OCI-LY7 (cell line): ENCODE results near the gene SPSB3. TPM values are rescaled to one million over a fixed set of nuclear protein-coding genes. Genes with fewer than 3 reads are reported as not detected.

ENCODE experiments used
- BruUV-seq: library from RNA; stranded (reverse); fragments of 400-500 nt; replicated peaks from 2 replicates; lab custom pipeline; 2021; lab: Mats Ljungman, UMichigan
- CTCF ChIA-PET: fragments of 300-600 bp; sonication (Branson Sonifier 250); formaldehyde crosslinking; loops from one replicate; lab custom pipeline; 2022; ENCODE audit warnings: antibody characterized with exemption; ENCODE audit not compliant: unreplicated experiment; lab: Charles Lee
- POLR2A ChIA-PET: fragments of 300-600 bp; sonication (Branson Sonifier 250); formaldehyde crosslinking; loops from one replicate; lab custom pipeline; 2022; ENCODE audit warnings: antibody characterized with exemption; lab: Charles Lee
- DNase-seq: peaks from one replicate; pipeline ENCODE4 v3.0.0-alpha.2; 2015; ENCODE audit warnings: low spot score
- H2AFZ ChIP-seq: fragments of 200-600 bp; sonication (generic), shearing (Covaris generic); 2 replicates; pipeline ENCODE4 v1.6.1; 2014; ENCODE audit warnings: mild to moderate bottlenecking, antibody characterized with exemption, low read length, moderate library complexity
- H3K27ac ChIP-seq: fragments of 200-600 bp; sonication (generic); 2 replicates; pipeline ENCODE4 v1.5.1; 2014; ENCODE audit warnings: mixed run types, low read depth, mild to moderate bottlenecking, moderate library complexity, low read length, inconsistent platforms; ENCODE audit not compliant: poor library complexity, severe bottlenecking
- H3K36me3 ChIP-seq: fragments of 200-600 bp; sonication (generic); 2 replicates; pipeline ENCODE4 v1.6.1; 2014; ENCODE audit warnings: mild to moderate bottlenecking, antibody characterized with exemption, low read length, moderate library complexity, mixed read lengths; ENCODE audit not compliant: insufficient read depth
- H3K4me1 ChIP-seq: fragments of 200-600 bp; sonication (generic); 2 replicates; pipeline ENCODE4 v1.5.1; 2014; ENCODE audit warnings: mild to moderate bottlenecking, low read length; ENCODE audit not compliant: insufficient read depth, poor library complexity, severe bottlenecking
- H3K4me2 ChIP-seq: fragments of 200-600 bp; sonication (generic); 2 replicates; pipeline ENCODE4 v1.6.1; 2014; ENCODE audit warnings: mild to moderate bottlenecking, low read length
- H3K4me3 ChIP-seq: fragments of 200-600 bp; sonication (generic); 2 replicates; pipeline ENCODE4 v1.5.1; 2014; ENCODE audit warnings: mild to moderate bottlenecking, low read depth, low read length; ENCODE audit not compliant: poor library complexity, severe bottlenecking
- H3K79me2 ChIP-seq: fragments of 200-600 bp; sonication (generic); 2 replicates; pipeline ENCODE4 v1.6.1; 2016; ENCODE audit warnings: low read depth, mild to moderate bottlenecking, low read length, moderate library complexity, mixed read lengths; ENCODE audit not compliant: insufficient read depth
- H3K9me2 ChIP-seq: fragments of 200-600 bp; sonication (generic); 2 replicates; pipeline ENCODE4 v1.6.1; 2016; ENCODE audit warnings: mild to moderate bottlenecking, low read length, mixed read lengths; ENCODE audit not compliant: insufficient read depth
- H3K9me3 ChIP-seq: fragments of 200-600 bp; sonication (generic); 2 replicates; pipeline ENCODE4 v1.6.1; 2014; ENCODE audit warnings: mild to moderate bottlenecking, mixed run types, low read length, mixed read lengths
- H4K20me1 ChIP-seq: fragments of 200-600 bp; sonication (generic); 2 replicates; pipeline ENCODE4 v1.6.1; 2014; ENCODE audit warnings: mild to moderate bottlenecking, antibody characterized with exemption, low read length, moderate library complexity, mixed read lengths; ENCODE audit not compliant: insufficient read depth
- CTCF ChIP-seq: fragments of 200-600 bp; sonication (generic); conservative IDR thresholded peaks from 2 replicates; pipeline ENCODE4 v1.5.1; 2014; ENCODE audit warnings: mild to moderate bottlenecking, antibody characterized with exemption, low read length, moderate library complexity, mixed read lengths
- EZH2phosphoT487 ChIP-seq: fragments of 200-600 bp; sonication (generic); IDR thresholded peaks from 2 replicates; pipeline ENCODE4 v1.6.1; 2018; ENCODE audit warnings: low read depth, borderline replicate concordance, mild to moderate bottlenecking, mixed run types, antibody characterized with exemption, low read length, moderate library complexity, mixed read lengths
- intact Hi-C: fragments of 100-400 bp; cut with micrococcal nuclease; formaldehyde crosslinking; loops from one replicate; pipeline ENCODE4 v1.10.0; 2022; ENCODE audit not compliant: unreplicated experiment
- total RNA-seq, 2 experiments: library from RNA; depleted of rRNA in 1 of 2; stranded (reverse); fragments of >200 nt in 1 of 2; shearing (Covaris generic) in 1 of 2; gene quantifications; 2 replicates each; pipeline ENCODE4 v1.2.3, GENCODE V29; 2014 to 2022

SPSB3 gene
- total RNA-seq, 2 experiments from 2014 or later: 33.6 to 52.4 TPM

GRCh38 chr16:1761751-1762150 is 20.6 kb downstream of the SPSB3 start:
- Histone ChIP-seq H4K20me1 (no peaks in the 10 kb centered on the region), H3K9me2 (no peaks in the 10 kb centered on the region), H3K36me3 (peaks cover 31% of the 10 kb centered on the region), H3K79me2 (no peaks in the 10 kb centered on the region), H3K4me2 (no peak overlapping the region), H3K4me3 (no peak overlapping the region), H2AFZ (no peak overlapping the region), H3K4me1 (no peaks in the 10 kb centered on the region), H3K27ac (no peak overlapping the region), H3K9me3 (no peaks in the 10 kb centered on the region)
- no peak for DNase-seq
- BruUV-seq: no TSS peak
- ChIA-PET POLR2A (no interaction called here), CTCF (no interaction called here)
- no peak for TF ChIP-seq CTCF
- TF ChIP-seq EZH2phosphoT487: no peak
- intact Hi-C loops: no loop called here

GRCh38 chr16:1760911-1761310 is 21.5 kb downstream of the SPSB3 start:
- no peak overlapping the region for H3K4me3 ChIP-seq
- no peaks in the 10 kb centered on the region for H3K79me2 ChIP-seq
- TF ChIP-seq EZH2phosphoT487 (no peak), CTCF (no peak)
- ChIA-PET POLR2A (no interaction called here), CTCF (no interaction called here)
- no peak overlapping the region for H3K27ac ChIP-seq
- DNase-seq: no peak
- H2AFZ ChIP-seq: no peak overlapping the region
- intact Hi-C loops: no loop called here
- BruUV-seq: no TSS peak
- no peaks in the 10 kb centered on the region for H4K20me1 ChIP-seq
- no peaks in the 10 kb centered on the region for H3K4me1 ChIP-seq
- no peak overlapping the region for H3K4me2 ChIP-seq
- H3K9me2 ChIP-seq: no peaks in the 10 kb centered on the region
- peaks cover 25% of the 10 kb centered on the region for H3K36me3 ChIP-seq
- H3K9me3 ChIP-seq: no peaks in the 10 kb centered on the region

- intact Hi-C loops: no loop called here
- no TSS peak for BruUV-seq
- no peak for TF ChIP-seq EZH2phosphoT487
- TF ChIP-seq CTCF: no peak
- Histone ChIP-seq H3K79me2 (no peaks in the 10 kb centered on the region), H3K4me1 (no peaks in the 10 kb centered on the region), H4K20me1 (no peaks in the 10 kb centered on the region), H3K4me2 (no peak overlapping the region), H3K9me2 (no peaks in the 10 kb centered on the region), H3K9me3 (no peaks in the 10 kb centered on the region), H3K36me3 (peaks cover 19% of the 10 kb centered on the region), H2AFZ (no peak overlapping the region), H3K27ac (no peak overlapping the region), H3K4me3 (no peak overlapping the region)
- ChIA-PET POLR2A (no interaction called here), CTCF (no interaction called here)
- DNase-seq: no peak
Measured at GRCh38 chr16:1759511-1759910, 22.9 kb downstream of the SPSB3 start.
